ENCODE measurements around the gene EIF4B. TPM values are rescaled to one million over a fixed set of nuclear protein-coding genes. Genes with fewer than 3 reads are reported as not detected.

Gene EIF4B
- total and polyA plus RNA-seq, 2 of the 8 experiments (the other 6 are each of a cell fraction or from before 2014, with no cell fraction given), result 269 to 816 TPM

DNA sequence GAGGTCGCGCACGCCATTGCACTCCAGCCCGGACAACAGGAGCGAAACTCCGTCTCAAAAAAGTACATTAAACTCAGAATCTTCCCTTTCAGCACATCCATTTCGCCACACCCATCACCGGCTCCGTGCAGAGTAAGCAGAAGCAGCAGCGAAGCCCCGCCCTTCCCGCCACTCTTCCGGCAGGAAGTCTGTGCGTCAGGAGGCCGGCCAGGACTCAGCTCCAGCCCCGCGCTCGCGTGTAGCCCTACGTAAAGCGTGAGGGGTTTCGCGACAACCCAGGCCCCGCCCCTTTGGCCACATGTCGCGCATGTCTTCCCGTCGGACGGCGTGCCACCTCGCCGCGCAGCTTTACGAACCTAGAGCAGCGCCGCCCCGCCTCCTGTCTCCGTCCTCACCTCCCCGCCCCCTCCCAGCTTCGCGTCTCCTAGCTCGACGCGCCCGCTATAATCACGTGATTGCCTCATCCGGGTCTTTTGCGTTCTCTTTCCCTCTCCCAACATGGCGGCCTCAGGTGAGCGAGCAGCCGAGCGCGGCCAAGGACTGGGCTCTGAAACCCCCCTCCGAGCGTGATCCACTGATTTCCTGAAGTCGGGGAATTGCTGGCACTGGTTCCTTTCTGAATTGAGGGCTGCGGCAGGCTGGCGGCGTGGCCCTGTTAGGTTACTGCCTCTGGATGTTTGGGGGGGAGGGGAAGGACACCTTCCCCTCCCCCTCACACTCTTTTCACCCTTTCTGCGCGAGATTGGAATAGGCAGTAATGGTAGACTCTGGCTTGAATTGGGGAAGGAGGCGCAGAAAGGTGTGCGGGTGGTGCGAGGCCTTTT lies at the start of gene EIF4B (continued):
- TF ChIP-seq, protein P1, sequence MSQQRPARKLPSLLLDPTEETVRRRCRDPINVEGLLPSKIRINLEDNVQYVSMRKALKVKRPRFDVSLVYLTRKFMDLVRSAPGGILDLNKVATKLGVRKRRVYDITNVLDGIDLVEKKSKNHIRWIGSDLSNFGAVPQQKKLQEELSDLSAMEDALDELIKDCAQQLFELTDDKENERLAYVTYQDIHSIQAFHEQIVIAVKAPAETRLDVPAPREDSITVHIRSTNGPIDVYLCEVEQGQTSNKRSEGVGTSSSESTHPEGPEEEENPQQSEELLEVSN (IDR thresholded peaks at IDR 0.05), result peak; percentile 67
- TF ChIP-seq SUZ12 (IDR thresholded peaks at IDR 0.05; ENCODE audit: low read length), result no peak
- TF ChIP-seq CHD1 (IDR thresholded peaks at IDR 0.05; ENCODE audit: low read depth, low read length), result peak; percentile 68; the same call in 1 of the 2 replicates
- no peak for TF ChIP-seq SIRT6 (IDR thresholded peaks at IDR 0.05; ENCODE audit: low read length)
- peak; percentile 97 for TF ChIP-seq YY1 (IDR thresholded peaks at IDR 0.05; ENCODE audit: low read depth, low read length)
- TF ChIP-seq ASH2L (IDR thresholded peaks at IDR 0.05; ENCODE audit: low read length), result peak; percentile 91
- no peak for TF ChIP-seq BCL11A (IDR thresholded peaks at IDR 0.05; ENCODE audit: low read depth in 2 of 2, low read length in 2 of 2)
- TF ChIP-seq POLR2A (IDR thresholded peaks at IDR 0.05; ENCODE audit: control extremely low read depth in 1 of 2, low read depth in 2 of 2, low read length in 2 of 2), result peak; percentile 58 to 95
- TF ChIP-seq KDM1A (IDR thresholded peaks at IDR 0.05; ENCODE audit: borderline replicate concordance, low read length), result peak; percentile 36; the same call in 1 of the 2 replicates
- TF ChIP-seq SRF (IDR thresholded peaks at IDR 0.05; ENCODE audit: low read depth, low read length), result no peak
- no peak for TF ChIP-seq BACH1 (IDR thresholded peaks at IDR 0.05; ENCODE audit: low read length)
- TF ChIP-seq TAF7 (optimal IDR thresholded peaks at IDR 0.05; ENCODE audit: borderline replicate concordance, low read depth, low read length), result peak; percentile 96
- peak; percentile 9 for TF ChIP-seq KDM4A (IDR thresholded peaks at IDR 0.05; ENCODE audit: low read depth, low read length, severe bottlenecking)
- TF ChIP-seq SIN3A (conservative IDR thresholded peaks at IDR 0.05 in 1 of 2, IDR thresholded peaks at IDR 0.05 in 1 of 2; ENCODE audit: low read depth in 1 of 2, low read length in 2 of 2), result peak in 1 of 2 experiments; percentile 71; a peak in 2 of 4 replicates
- TF ChIP-seq EZH2 (IDR thresholded peaks at IDR 0.05; ENCODE audit: low read depth, low read length, severe bottlenecking), result no peak
- peak; percentile 10 for TF ChIP-seq SAP30 (IDR thresholded peaks at IDR 0.05; ENCODE audit: insufficient read depth, insufficient replicate concordance, low read length)
- TF ChIP-seq POU5F1 (IDR thresholded peaks at IDR 0.05; ENCODE audit: low read depth, low read length), result no peak
- TF ChIP-seq TCF12 (IDR thresholded peaks at IDR 0.05; ENCODE audit: low read depth, low read length), result no peak
- TF ChIP-seq FOSL1 (IDR thresholded peaks at IDR 0.05; ENCODE audit: insufficient read depth, low read depth, low read length), result no peak
- no peak for TF ChIP-seq CBX8 (IDR thresholded peaks at IDR 0.05; ENCODE audit: borderline replicate concordance, low read depth, low read length)
- TF ChIP-seq RBBP5 (IDR thresholded peaks at IDR 0.05; ENCODE audit: borderline replicate concordance, low read depth, low read length), result peak; percentile 39; the same call in 1 of the 2 replicates
- TF ChIP-seq HDAC2 (IDR thresholded peaks at IDR 0.05; ENCODE audit: borderline replicate concordance in 1 of 2, low read depth in 2 of 2, low read length in 2 of 2), result no peak
